Neural progenitor cell (in vitro differentiated cells): ENCODE measurements around the gene SLC38A8. TPM values are rescaled to one million over a fixed set of nuclear protein-coding genes. Genes with fewer than 3 reads are reported as not detected.

Experiments used
- DNase-seq: peaks from one replicate; pipeline ENCODE4 v3.0.0-alpha.2; 2016; ENCODE audit warnings: low spot score
- H2AFZ ChIP-seq: fragments of 200-600 bp; sonication (generic); replicated peaks from 2 replicates; pipeline ENCODE4 v1.6.1; 2016; ENCODE audit warnings: antibody characterized with exemption
- H3F3A ChIP-seq: fragments of 200-600 bp; sonication (generic); 2 replicates; pipeline ENCODE4 v1.6.1; 2016; ENCODE audit warnings: antibody characterized with exemption, low read depth
- H3K27ac ChIP-seq: fragments of 200-600 bp; sonication (generic); 2 replicates; pipeline ENCODE4 v1.5.1; 2016; ENCODE audit warnings: mild to moderate bottlenecking
- H3K27me3 ChIP-seq: fragments of 200-600 bp; sonication (generic); 2 replicates; pipeline ENCODE4 v1.6.1; 2016; ENCODE audit warnings: mild to moderate bottlenecking, moderate library complexity
- H3K36me3 ChIP-seq: fragments of 200-600 bp; sonication (generic); 2 replicates; pipeline ENCODE4 v1.5.1; 2016
- H3K4me1 ChIP-seq: fragments of 200-600 bp; sonication (generic); 2 replicates; pipeline ENCODE4 v1.6.1; 2016; ENCODE audit warnings: mixed run types
- H3K4me2 ChIP-seq: fragments of 200-600 bp; sonication (generic); 2 replicates; pipeline ENCODE4 v1.6.1; 2016
- H3K4me3 ChIP-seq: fragments of 200-600 bp; sonication (generic); 2 replicates; pipeline ENCODE4 v1.5.1; 2016
- H3K79me2 ChIP-seq: fragments of 200-600 bp; sonication (generic); 2 replicates; pipeline ENCODE4 v1.6.1; 2016; ENCODE audit warnings: low read depth
- H3K9ac ChIP-seq: fragments of 200-600 bp; sonication (generic); 2 replicates; pipeline ENCODE4 v1.6.1; 2016
- H3K9me3 ChIP-seq: fragments of 200-600 bp; sonication (generic); 2 replicates; pipeline ENCODE4 v1.5.1; 2016; ENCODE audit warnings: low read depth
- H4K20me1 ChIP-seq: fragments of 200-600 bp; sonication (generic); 2 replicates; pipeline ENCODE4 v1.6.1; 2016; ENCODE audit warnings: low read depth
- H3K27ac Mint-ChIP-seq: 3 replicates; pipeline ENCODE4 v1.8.0; 2021; ENCODE audit warnings: mixed read lengths
- H3K27me3 Mint-ChIP-seq: 2 replicates; pipeline ENCODE4 v1.8.0; 2022; ENCODE audit warnings: low read depth, mild to moderate bottlenecking, inconsistent platforms, moderate library complexity, mixed read lengths; ENCODE audit not compliant: insufficient read depth
- H3K36me3 Mint-ChIP-seq: 3 replicates; pipeline ENCODE4 v1.8.0; 2021; ENCODE audit warnings: mixed read lengths
- H3K4me1 Mint-ChIP-seq: 3 replicates; pipeline ENCODE4 v1.8.0; 2021; ENCODE audit warnings: mixed read lengths
- H3K4me3 Mint-ChIP-seq: 3 replicates; pipeline ENCODE4 v1.8.0; 2021; ENCODE audit warnings: mild to moderate bottlenecking, moderate library complexity, mixed read lengths
- H3K9me3 Mint-ChIP-seq: 3 replicates; pipeline ENCODE4 v1.8.0; 2020; ENCODE audit warnings: mixed read lengths
- CTCF ChIP-seq: fragments of 200-600 bp; sonication (generic); IDR thresholded peaks from 2 replicates; pipeline ENCODE4 v1.5.1; 2017; ENCODE audit warnings: antibody characterized with exemption, mild to moderate bottlenecking
- EZH2 ChIP-seq: fragments of 200-600 bp; sonication (generic); IDR thresholded peaks from 2 replicates; pipeline ENCODE4 v1.6.1; 2017; ENCODE audit warnings: antibody characterized with exemption, mild to moderate bottlenecking, moderate library complexity
- EZH2phosphoT487 ChIP-seq: fragments of 200-600 bp; sonication (generic); IDR thresholded peaks from 2 replicates; pipeline ENCODE4 v1.6.1; 2017; ENCODE audit warnings: antibody characterized with exemption
- total RNA-seq: library from RNA; depleted of rRNA; stranded (reverse); fragments of >200 nt; gene quantifications from 2 replicates; pipeline ENCODE4 v1.2.3, GENCODE V29; 2015; ENCODE audit warnings: low replicate concordance

SLC38A8 gene
- total RNA-seq, 1 donor from 2014 or later, result not detected

- Histone ChIP-seq H3K4me3 (no peak overlapping the region), H3K9ac (no peak overlapping the region), H3K27ac (no peak overlapping the region), H3K27me3 (no peaks in the 10 kb centered on the region), H3K9me3 (no peaks in the 10 kb centered on the region), H3K4me2 (no peak overlapping the region), H3K36me3 (peaks cover 5% of the 10 kb centered on the region), H4K20me1 (peaks cover 3% of the 10 kb centered on the region), H3F3A (peaks cover 7% of the 10 kb centered on the region), H3K79me2 (no peaks in the 10 kb centered on the region), H2AFZ (no peak overlapping the region), H3K4me1 (no peaks in the 10 kb centered on the region)
- Mint-ChIP-seq H3K27me3 (peaks cover 2% of the 10 kb centered on the region), H3K4me1 (no peaks in the 10 kb centered on the region), H3K27ac (no peak overlapping the region), H3K4me3 (no peak overlapping the region), H3K36me3 (peaks cover 25% of the 10 kb centered on the region), H3K9me3 (no peaks in the 10 kb centered on the region)
- TF ChIP-seq CTCF (no peak), EZH2 (no peak), EZH2phosphoT487 (no peak)
- DNase-seq, result no peak
Measured at GRCh38 chr16:84086341-84086740, 43.7 kb upstream of the SLC38A8 start.

GRCh38 chr16:84085773-84086172, 43.2 kb upstream of the SLC38A8 start:
- H3K27ac Mint-ChIP-seq, result no peak overlapping the region
- no peaks in the 10 kb centered on the region for H3K4me1 Mint-ChIP-seq
- Histone ChIP-seq H3K4me2 (no peak overlapping the region), H3K36me3 (peaks cover 2% of the 10 kb centered on the region), H3K27ac (no peak overlapping the region), H3K9me3 (no peaks in the 10 kb centered on the region), H3K4me3 (no peak overlapping the region), H3K4me1 (no peaks in the 10 kb centered on the region), H3K79me2 (no peaks in the 10 kb centered on the region), H4K20me1 (peaks cover 3% of the 10 kb centered on the region), H3K27me3 (no peaks in the 10 kb centered on the region), H2AFZ (no peak overlapping the region), H3F3A (peaks cover 7% of the 10 kb centered on the region), H3K9ac (no peak overlapping the region)
- peaks cover 2% of the 10 kb centered on the region for H3K27me3 Mint-ChIP-seq
- TF ChIP-seq EZH2phosphoT487 (no peak), CTCF (no peak), EZH2 (no peak)
- no peaks in the 10 kb centered on the region for H3K9me3 Mint-ChIP-seq
- peaks cover 26% of the 10 kb centered on the region for H3K36me3 Mint-ChIP-seq
- H3K4me3 Mint-ChIP-seq, result no peak overlapping the region
- no peak for DNase-seq

- Histone ChIP-seq H4K20me1 (peaks cover 3% of the 10 kb centered on the region), H3K9ac (no peak overlapping the region), H3K4me3 (no peak overlapping the region), H3K9me3 (no peaks in the 10 kb centered on the region), H3K36me3 (no peaks in the 10 kb centered on the region), H3K79me2 (no peaks in the 10 kb centered on the region), H2AFZ (no peak overlapping the region), H3K27ac (no peak overlapping the region), H3F3A (peaks cover 7% of the 10 kb centered on the region), H3K4me2 (no peak overlapping the region), H3K27me3 (no peaks in the 10 kb centered on the region), H3K4me1 (no peaks in the 10 kb centered on the region)
- Mint-ChIP-seq H3K27ac (no peak overlapping the region), H3K27me3 (peaks cover 2% of the 10 kb centered on the region), H3K4me3 (no peak overlapping the region), H3K9me3 (no peaks in the 10 kb centered on the region), H3K36me3 (peaks cover 27% of the 10 kb centered on the region), H3K4me1 (no peaks in the 10 kb centered on the region)
- DNase-seq, result no peak
- TF ChIP-seq EZH2 (no peak), CTCF (no peak), EZH2phosphoT487 (no peak)
Measured at GRCh38 chr16:84085271-84085667, 42.7 kb upstream of the SLC38A8 start.
